Karpas-422 (cell line): ENCODE results near the gene MAP7D3. TPM values are rescaled to one million over a fixed set of nuclear protein-coding genes. Genes with fewer than 3 reads are reported as not detected.
"Not testable (repeated sequence)": the region's sequence is repeated elsewhere in the genome, so short reads cannot be mapped to it uniquely, and the experiment has no call there.

Experiments used
- DNase-seq: peaks from one replicate; pipeline ENCODE4 v3.0.0-alpha.2; 2015
- H2AFZ ChIP-seq: fragments of 200-600 bp; sonication (generic); 2 replicates; pipeline ENCODE4 v1.6.1; 2014; ENCODE audit warnings: antibody characterized with exemption, low read length, mixed read lengths
- H3K27ac ChIP-seq: fragments of 200-600 bp; sonication (generic); 2 replicates; pipeline ENCODE4 v1.5.1; 2014; ENCODE audit warnings: mild to moderate bottlenecking, low read length, moderate library complexity
- H3K27me3 ChIP-seq: fragments of 200-600 bp; sonication (generic); 2 replicates; pipeline ENCODE4 v1.6.1; 2014; ENCODE audit warnings: low read length, mixed read lengths
- H3K36me3 ChIP-seq: fragments of 200-600 bp; sonication (generic); 2 replicates; pipeline ENCODE4 v1.6.1; 2014; ENCODE audit warnings: low read length, mixed read lengths; ENCODE audit not compliant: insufficient read depth
- H3K4me1 ChIP-seq: fragments of 200-600 bp; sonication (generic); 2 replicates; pipeline ENCODE4 v1.6.1; 2014; ENCODE audit warnings: mild to moderate bottlenecking, low read length, mixed read lengths
- H3K4me2 ChIP-seq: fragments of 200-600 bp; sonication (generic); 2 replicates; pipeline ENCODE4 v1.6.1; 2014; ENCODE audit warnings: low read length, low read depth, mild to moderate bottlenecking; ENCODE audit not compliant: poor library complexity, severe bottlenecking
- H3K4me3 ChIP-seq: fragments of 200-600 bp; sonication (generic); 2 replicates; pipeline ENCODE4 v1.5.1; 2014; ENCODE audit warnings: mild to moderate bottlenecking, antibody characterized with exemption, low read length, mixed read lengths
- H3K79me2 ChIP-seq: fragments of 200-600 bp; sonication (generic); 2 replicates; pipeline ENCODE4 v1.6.1; 2014; ENCODE audit warnings: mild to moderate bottlenecking, low read length, mixed read lengths
- H3K9ac ChIP-seq: fragments of 200-600 bp; sonication (generic); 2 replicates; pipeline ENCODE4 v1.6.0; 2014; ENCODE audit warnings: low read length
- H3K9me2 ChIP-seq: fragments of 200-600 bp; sonication (generic), shearing (Covaris generic); replicated peaks from 2 replicates; pipeline ENCODE4 v1.6.0; 2014; ENCODE audit warnings: mild to moderate bottlenecking, low read length, moderate library complexity; ENCODE audit not compliant: insufficient read depth
- H3K9me3 ChIP-seq: fragments of 300-700, 200-600 bp; sonication (generic); 2 replicates; pipeline ENCODE4 v1.6.1; 2014; ENCODE audit warnings: low read length, mixed read lengths
- H4K20me1 ChIP-seq: fragments of 200-600 bp; sonication (generic); 2 replicates; pipeline ENCODE4 v1.6.1; 2014; ENCODE audit warnings: mild to moderate bottlenecking, antibody characterized with exemption, low read length, low read depth; ENCODE audit not compliant: insufficient read depth
- total RNA-seq: library from RNA; depleted of rRNA; stranded (reverse); fragments of >200 nt; shearing (Covaris generic); gene quantifications from 2 replicates; pipeline ENCODE4 v1.2.3, GENCODE V29; 2014; ENCODE audit warnings: low replicate concordance; rRNA removed

Gene MAP7D3
- total RNA-seq, 1 experiment from 2014 or later, result 27.2 TPM

- not testable (repeated sequence) for H3K27ac ChIP-seq, DNase-seq, H3K4me2 ChIP-seq
Measured at GRCh38 chrX:136167989-136168388, 83.2 kb downstream of the MAP7D3 start.

GRCh38 chrX:136166221-136166855, 84.9 kb downstream of the MAP7D3 start:
- no peaks in the 10 kb centered on the region for H3K9me3 ChIP-seq
- no peak overlapping the region for H3K9ac ChIP-seq
- H3K36me3 ChIP-seq, result no peaks in the 10 kb centered on the region
- DNase-seq, result peak; percentile 42
- H3K27me3 ChIP-seq, result no peaks in the 10 kb centered on the region
- no peaks in the 10 kb centered on the region for H3K4me1 ChIP-seq
- no peaks in the 10 kb centered on the region for H3K9me2 ChIP-seq
- no peak overlapping the region for H3K4me3 ChIP-seq
- H3K79me2 ChIP-seq, result no peaks in the 10 kb centered on the region
- H3K4me2 ChIP-seq, result no peak overlapping the region
- H4K20me1 ChIP-seq, result no peaks in the 10 kb centered on the region
- no peak overlapping the region for H3K27ac ChIP-seq
- no peak overlapping the region for H2AFZ ChIP-seq

More at GRCh38 chrX:136167989-136168388, 83.2 kb downstream of the MAP7D3 start:
- not testable (repeated sequence) for H4K20me1 ChIP-seq, H3K27me3 ChIP-seq, H3K4me1 ChIP-seq, H2AFZ ChIP-seq, H3K4me3 ChIP-seq, H3K9ac ChIP-seq, H3K36me3 ChIP-seq, H3K9me2 ChIP-seq, H3K9me3 ChIP-seq, H3K79me2 ChIP-seq

- no peaks in the 10 kb centered on the region for H3K4me1 ChIP-seq
- no peaks in the 10 kb centered on the region for H3K9me2 ChIP-seq
- H2AFZ ChIP-seq, result no peak overlapping the region
- H4K20me1 ChIP-seq, result no peaks in the 10 kb centered on the region
- no peak overlapping the region for H3K4me2 ChIP-seq
- no peaks in the 10 kb centered on the region for H3K27me3 ChIP-seq
- no peaks in the 10 kb centered on the region for H3K79me2 ChIP-seq
- H3K36me3 ChIP-seq, result no peaks in the 10 kb centered on the region
- no peaks in the 10 kb centered on the region for H3K9me3 ChIP-seq
- no peak for DNase-seq
- no peak overlapping the region for H3K27ac ChIP-seq
- no peak overlapping the region for H3K4me3 ChIP-seq
- H3K9ac ChIP-seq, result no peak overlapping the region
Measured at GRCh38 chrX:136165406-136165805, 85.8 kb downstream of the MAP7D3 start.

- Histone ChIP-seq H3K79me2 (no peaks in the 10 kb centered on the region), H3K27ac (no peak overlapping the region), H3K9me3 (no peaks in the 10 kb centered on the region), H3K4me3 (no peak overlapping the region), H3K9me2 (no peaks in the 10 kb centered on the region), H4K20me1 (no peaks in the 10 kb centered on the region), H3K9ac (no peak overlapping the region), H3K4me2 (no peak overlapping the region), H3K27me3 (no peaks in the 10 kb centered on the region), H3K36me3 (no peaks in the 10 kb centered on the region), H3K4me1 (no peaks in the 10 kb centered on the region), H2AFZ (no peak overlapping the region)
- no peak for DNase-seq
Measured at GRCh38 chrX:136163689-136164088, 87.5 kb downstream of the MAP7D3 start.

Other genes starting within 250 kb of the MAP7D3 start
- gene FHL1, start 103.9 kb downstream of the MAP7D3 start, total RNA-seq, result not detected in 2 replicates
- not detected in 2 replicates for gene ADGRG4, start 49.6 kb upstream of the MAP7D3 start, total RNA-seq
- gene BRS3, start 236.5 kb upstream of the MAP7D3 start, total RNA-seq, result not detected in 2 replicates
- 25.3 and 48.1 TPM in 2 replicates for gene HTATSF1, start 246.2 kb upstream of the MAP7D3 start, total RNA-seq